Dermis blood vessel endothelial cell (primary cell): ENCODE data around the gene TMEM106B. TPM values are rescaled to one million over a fixed set of nuclear protein-coding genes. Genes with fewer than 3 reads are reported as not detected.

ENCODE experiments used
- total RNA-seq: library from RNA; depleted of rRNA; stranded (reverse); fragments of >200 nt; gene quantifications from 2 replicates; pipeline ENCODE4 v1.2.3, GENCODE V29; 2014

TMEM106B gene
- total RNA-seq, 1 donor from 2014 or later, result 40.3 TPM

Other genes starting within 250 kb of the TMEM106B start
- gene VWDE, start 192.6 kb downstream of the TMEM106B start, total RNA-seq, result not detected in 2 replicates